ENCODE measurements around the gene HAAO.

DNA sequence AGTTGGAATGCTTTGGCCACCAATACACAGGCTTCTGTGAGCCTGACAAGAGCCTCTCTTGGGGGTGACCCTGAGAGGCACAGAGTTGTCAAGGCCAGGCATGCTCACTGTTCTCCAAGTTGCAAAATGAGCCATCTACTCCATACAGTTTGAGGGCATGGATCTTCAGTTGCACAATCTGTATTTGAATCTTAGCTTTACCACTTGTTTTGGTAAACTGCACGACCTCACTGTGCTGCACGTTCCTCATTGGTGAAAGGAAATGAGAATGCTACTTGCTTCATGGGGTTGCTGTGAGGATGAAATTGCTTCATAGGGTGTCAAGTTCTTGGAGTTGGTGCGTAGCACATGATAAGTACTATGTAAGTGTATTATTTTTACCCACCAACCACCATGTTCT is 12.0 kb upstream of the HAAO start:
- TF ChIP-seq, protein P1, sequence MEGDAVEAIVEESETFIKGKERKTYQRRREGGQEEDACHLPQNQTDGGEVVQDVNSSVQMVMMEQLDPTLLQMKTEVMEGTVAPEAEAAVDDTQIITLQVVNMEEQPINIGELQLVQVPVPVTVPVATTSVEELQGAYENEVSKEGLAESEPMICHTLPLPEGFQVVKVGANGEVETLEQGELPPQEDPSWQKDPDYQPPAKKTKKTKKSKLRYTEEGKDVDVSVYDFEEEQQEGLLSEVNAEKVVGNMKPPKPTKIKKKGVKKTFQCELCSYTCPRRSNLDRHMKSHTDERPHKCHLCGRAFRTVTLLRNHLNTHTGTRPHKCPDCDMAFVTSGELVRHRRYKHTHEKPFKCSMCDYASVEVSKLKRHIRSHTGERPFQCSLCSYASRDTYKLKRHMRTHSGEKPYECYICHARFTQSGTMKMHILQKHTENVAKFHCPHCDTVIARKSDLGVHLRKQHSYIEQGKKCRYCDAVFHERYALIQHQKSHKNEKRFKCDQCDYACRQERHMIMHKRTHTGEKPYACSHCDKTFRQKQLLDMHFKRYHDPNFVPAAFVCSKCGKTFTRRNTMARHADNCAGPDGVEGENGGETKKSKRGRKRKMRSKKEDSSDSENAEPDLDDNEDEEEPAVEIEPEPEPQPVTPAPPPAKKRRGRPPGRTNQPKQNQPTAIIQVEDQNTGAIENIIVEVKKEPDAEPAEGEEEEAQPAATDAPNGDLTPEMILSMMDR (IDR thresholded peaks at IDR 0.05), result no peak
- no peak for TF ChIP-seq ZFX (IDR thresholded peaks at IDR 0.05; ENCODE audit: borderline replicate concordance)
